Prostate gland (tissue), 2 donors: ENCODE data around the gene PNKP. TPM values are rescaled to one million over a fixed set of nuclear protein-coding genes. Genes with fewer than 3 reads are reported as not detected.

ENCODE experiments used
- DNase-seq: peaks from one replicate; pipeline ENCODE4 v3.0.0-alpha.2; 2019; ENCODE audit warnings: low spot score
- H3K27ac ChIP-seq, 2 donors: fragments of 200-600 bp; sonication (generic); 2 replicates each; pipeline ENCODE4 v1.5.1; 2017 to 2019
- H3K27me3 ChIP-seq: fragments of 200-600 bp; sonication (generic); replicated peaks from 2 replicates; pipeline ENCODE4 v1.5.1; 2019; ENCODE audit not compliant: insufficient read depth
- H3K36me3 ChIP-seq, 2 donors: fragments of 200-600 bp; sonication (generic); 1 replicate in 1 of 2; 2 replicates in 1 of 2; pipeline versions ENCODE4 v1.5.1 to v1.8.1; 2017 to 2019
- H3K4me1 ChIP-seq: fragments of 200-600 bp; sonication (generic); replicated peaks from 2 replicates; pipeline ENCODE4 v1.5.1; 2019
- H3K4me3 ChIP-seq, 2 donors: fragments of 200-600 bp; sonication (generic); 2 replicates each; pipeline ENCODE4 v1.5.1; 2017 to 2019
- H3K9me3 ChIP-seq: fragments of 200-600 bp; sonication (generic); 2 replicates; pipeline ENCODE4 v1.5.1; 2017
- POLR2A ChIP-seq: fragments of 450-650 bp; IDR thresholded peaks from one replicate; pipeline ENCODE4 v1.6.1; 2016; ENCODE audit warnings: antibody characterized with exemption, mild to moderate bottlenecking
- POLR2AphosphoS5 ChIP-seq: sonication (generic); formaldehyde crosslinking; IDR thresholded peaks from one replicate; pipeline ENCODE4 v1.6.1; 2017; ENCODE audit warnings: antibody characterized with exemption
- WGBS: methylation state at CpG from one replicate; pipeline ENCODE4 v1.1.5; 2018; 5-methylcytosine and 5-hydroxymethylcytosine counted together
- intact Hi-C: fragments of 100-400 bp; cut with DNase I; formaldehyde crosslinking; loops from one replicate; pipeline ENCODE4 v1.14.2; 2022
- total RNA-seq, 2 donors: library from RNA; depleted of rRNA; stranded (reverse); fragments of >200 nt; gene quantifications; one replicate each; pipeline ENCODE4 v1.1.0, GENCODE V29; 2016
- TF ChIP-seq, protein P1 (sequence below), 4 experiments: fragments of 200-600 bp in 2 of 4; fragments of 450-650 bp in 2 of 4; sonication (generic) in 2 of 4; IDR thresholded peaks; 1 replicate in 3 of 4; 2 replicates in 1 of 4; pipeline ENCODE4 v1.5.1; 2016 to 2019; ENCODE audit warnings: antibody characterized with exemption in 4 of 4, mild to moderate bottlenecking in 2 of 4, moderate library complexity in 2 of 4

The PNKP gene
- total RNA-seq, 2 donors from 2014 or later: 64.9 to 128 TPM

GRCh38 chr19:49869009-49869483, 1.7 kb upstream of the PNKP start:
- H3K27ac ChIP-seq: peak overlapping the region; percentile 90 to 91
- TF ChIP-seq POLR2A (no peak), POLR2AphosphoS5 (no peak)
- TF ChIP-seq, protein P1, sequence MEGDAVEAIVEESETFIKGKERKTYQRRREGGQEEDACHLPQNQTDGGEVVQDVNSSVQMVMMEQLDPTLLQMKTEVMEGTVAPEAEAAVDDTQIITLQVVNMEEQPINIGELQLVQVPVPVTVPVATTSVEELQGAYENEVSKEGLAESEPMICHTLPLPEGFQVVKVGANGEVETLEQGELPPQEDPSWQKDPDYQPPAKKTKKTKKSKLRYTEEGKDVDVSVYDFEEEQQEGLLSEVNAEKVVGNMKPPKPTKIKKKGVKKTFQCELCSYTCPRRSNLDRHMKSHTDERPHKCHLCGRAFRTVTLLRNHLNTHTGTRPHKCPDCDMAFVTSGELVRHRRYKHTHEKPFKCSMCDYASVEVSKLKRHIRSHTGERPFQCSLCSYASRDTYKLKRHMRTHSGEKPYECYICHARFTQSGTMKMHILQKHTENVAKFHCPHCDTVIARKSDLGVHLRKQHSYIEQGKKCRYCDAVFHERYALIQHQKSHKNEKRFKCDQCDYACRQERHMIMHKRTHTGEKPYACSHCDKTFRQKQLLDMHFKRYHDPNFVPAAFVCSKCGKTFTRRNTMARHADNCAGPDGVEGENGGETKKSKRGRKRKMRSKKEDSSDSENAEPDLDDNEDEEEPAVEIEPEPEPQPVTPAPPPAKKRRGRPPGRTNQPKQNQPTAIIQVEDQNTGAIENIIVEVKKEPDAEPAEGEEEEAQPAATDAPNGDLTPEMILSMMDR (IDR thresholded peaks at IDR 0.05): no peak
- no peak for DNase-seq
- no peaks in the 10 kb centered on the region for H3K9me3 ChIP-seq
- 3% methylated on average over 15 of the region's 15 CpGs for WGBS
- H3K36me3 ChIP-seq: peaks cover 0 to 1% of the 10 kb centered on the region in 2 donors
- H3K27me3 ChIP-seq: no peaks in the 10 kb centered on the region
- peak overlapping the region; percentile 20 to 27 for H3K4me3 ChIP-seq
- intact Hi-C loops: no loop called here
- peaks cover 9% of the 10 kb centered on the region for H3K4me1 ChIP-seq

- H3K9me3 ChIP-seq: no peaks in the 10 kb centered on the region
- no peaks in the 10 kb centered on the region for H3K27me3 ChIP-seq
- intact Hi-C loops: no loop called here
- no peak overlapping the region for H3K4me3 ChIP-seq
- DNase-seq: no peak
- 91% methylated on average over 13 of the region's 13 CpGs for WGBS
- H3K27ac ChIP-seq: no peak overlapping the region
- H3K36me3 ChIP-seq: peaks cover 0 to 9% of the 10 kb centered on the region in 2 donors
- peaks cover 13% of the 10 kb centered on the region for H3K4me1 ChIP-seq
- TF ChIP-seq POLR2AphosphoS5 (no peak), POLR2A (no peak)
- TF ChIP-seq, protein P1 (IDR thresholded peaks at IDR 0.05): no peak
Observed at GRCh38 chr19:49864890-49865289, 2.5 kb downstream of the PNKP start.

GRCh38 chr19:49863935-49864320, 3.4 kb downstream of the PNKP start:
- peaks cover 13% of the 10 kb centered on the region for H3K4me1 ChIP-seq
- WGBS: 91% methylated on average over 17 of the region's 17 CpGs
- no peak for DNase-seq

GRCh38 chr19:49863254-49863934, 4.0 kb downstream of the PNKP start:
- Histone ChIP-seq H3K36me3 (peaks cover 0 to 10% of the 10 kb centered on the region in 2 donors), H3K9me3 (no peaks in the 10 kb centered on the region), H3K4me1 (peaks cover 13% of the 10 kb centered on the region), H3K27ac (peak overlapping the region in 1 of 2 donors; percentile 93), H3K4me3 (no peak overlapping the region), H3K27me3 (no peaks in the 10 kb centered on the region)
- TF ChIP-seq, protein P1 (IDR thresholded peaks at IDR 0.05): no peak
- TF ChIP-seq POLR2A (no peak), POLR2AphosphoS5 (no peak)
- 91% methylated on average over 24 of the region's 24 CpGs for WGBS
- intact Hi-C loops: no loop called here
- DNase-seq: no peak

More at GRCh38 chr19:49863935-49864320, 3.4 kb downstream of the PNKP start:
- TF ChIP-seq POLR2AphosphoS5 (no peak), POLR2A (no peak)
- TF ChIP-seq, protein P1 (IDR thresholded peaks at IDR 0.05): no peak
- Histone ChIP-seq H3K36me3 (peaks cover 0 to 9% of the 10 kb centered on the region in 2 donors), H3K4me3 (no peak overlapping the region), H3K27me3 (no peaks in the 10 kb centered on the region), H3K9me3 (no peaks in the 10 kb centered on the region), H3K27ac (no peak overlapping the region)
- intact Hi-C loops: no loop called here
